AG10803 (cell line): ENCODE measurements around the gene USP35.

Source experiments
- DNase-seq: peaks from one replicate; pipeline ENCODE4 v3.0.0; 2010; ENCODE audit warnings: low read depth
- H3K4me3 ChIP-seq: 2 replicates; pipeline ENCODE4 v1.5.1; 2011; ENCODE audit warnings: mild to moderate bottlenecking, low read length, control low read depth
- CTCF ChIP-seq: conservative IDR thresholded peaks from 2 replicates; pipeline ENCODE4 v1.5.1; 2011; ENCODE audit warnings: mild to moderate bottlenecking, low read length, control low read depth, inconsistent platforms

USP35 gene

GRCh38 chr11:78212586-78213371 is 24.1 kb downstream of the USP35 start:
- peak; percentile 82 for DNase-seq
- TF ChIP-seq CTCF: no peak
- H3K4me3 ChIP-seq: no peak overlapping the region

- H3K4me3 ChIP-seq: no peak overlapping the region
- no peak for DNase-seq
- TF ChIP-seq CTCF: no peak
Observed at GRCh38 chr11:78213526-78214330, 25.0 kb downstream of the USP35 start.

- H3K4me3 ChIP-seq: no peak overlapping the region
- no peak for DNase-seq
- no peak for TF ChIP-seq CTCF
Observed at GRCh38 chr11:78214331-78215194, 25.8 kb downstream of the USP35 start.

- no peak for TF ChIP-seq CTCF
- DNase-seq: no peak
- no peak overlapping the region for H3K4me3 ChIP-seq
Observed at GRCh38 chr11:78216021-78216420, 27.3 kb downstream of the USP35 start.

GRCh38 chr11:78216571-78217287 is 28.0 kb downstream of the USP35 start:
- H3K4me3 ChIP-seq: no peak overlapping the region
- DNase-seq: no peak
- TF ChIP-seq CTCF: no peak

- TF ChIP-seq CTCF: no peak
- no peak for DNase-seq
- no peak overlapping the region for H3K4me3 ChIP-seq
Observed at GRCh38 chr11:78217650-78218541, 29.2 kb downstream of the USP35 start.
